ENCODE measurements around the gene SPIN1. TPM values are rescaled to one million over a fixed set of nuclear protein-coding genes. Genes with fewer than 3 reads are reported as not detected.

The SPIN1 gene
- total and polyA plus RNA-seq, 2 donors (not counting 1 experiment from before 2014, with no cell fraction given) = 9.9 to 24.9 TPM

GRCh38 chr9:88446728-88447127 is 58.5 kb downstream of the SPIN1 start:
- H3K4me3 ChIP-seq (ENCODE audit: control extremely low read depth in 1 of 5, extremely low read depth in 1 of 5, insufficient read depth in 1 of 5, low read depth in 2 of 5, low read length in 4 of 5) = no peak overlapping the region
- H3K27ac Mint-ChIP-seq = no peak overlapping the region
- H3K9me3 ChIP-seq (ENCODE audit: control extremely low read depth in 1 of 3, control insufficient read depth in 2 of 3, insufficient read depth in 1 of 3, low read length in 2 of 3) = peaks cover 0 to 16% (median 6%) of the 10 kb centered on the region in 3 donors
- no peaks in the 10 kb centered on the region for H3K27me3 ChIP-seq (replicated peaks in 1 of 4; ENCODE audit: control extremely low read depth in 1 of 4, control insufficient read depth in 3 of 4, insufficient read depth in 4 of 4, low read length in 3 of 4)
- ChIA-PET POLR2A (no interaction called here), CTCF (no interaction called here)
- peaks cover 50% of the 10 kb centered on the region for H3K79me2 ChIP-seq (ENCODE audit: control insufficient read depth, insufficient read depth, low read length)
- no peak overlapping the region for H2AFZ ChIP-seq (ENCODE audit: insufficient read depth, low read depth, low read length, poor library complexity, severe bottlenecking)
- peaks cover 0 to 22% of the 10 kb centered on the region in 2 experiments for H3K36me3 ChIP-seq (replicated peaks in 1 of 2; ENCODE audit: control extremely low read depth in 1 of 2, control insufficient read depth in 1 of 2, extremely low read depth in 1 of 2, insufficient read depth in 2 of 2, low read length in 1 of 2)
- H3K27ac ChIP-seq (ENCODE audit: low read length in 2 of 2) = no peak overlapping the region
- H3K4me1 Mint-ChIP-seq = peaks cover 9% of the 10 kb centered on the region
- TF ChIP-seq EZH2 (IDR thresholded peaks at IDR 0.05; ENCODE audit: borderline replicate concordance, insufficient read depth, low read depth, low read length, poor library complexity, severe bottlenecking) (no peak), CTCF (IDR thresholded peaks at IDR 0.05) (no peak)
- no peak overlapping the region for H3K4me2 ChIP-seq (replicated peaks; ENCODE audit: low read depth, low read length, poor library complexity, severe bottlenecking)
- no peaks in the 10 kb centered on the region for H3K27me3 Mint-ChIP-seq
- H3K4me1 ChIP-seq (ENCODE audit: control insufficient read depth in 2 of 2, insufficient read depth in 2 of 2, low read length in 2 of 2) = no peaks in the 10 kb centered on the region
- WGBS (ENCODE audit: insufficient coverage) = no CpG with 5 or more reads among the region's 2 CpGs
- H3K9me3 Mint-ChIP-seq (ENCODE audit: insufficient read depth) = peaks cover 4% of the 10 kb centered on the region
- H3K9ac ChIP-seq (ENCODE audit: low read length) = no peak overlapping the region
- no peak overlapping the region for H3K4me3 Mint-ChIP-seq
- peaks cover 9% of the 10 kb centered on the region for H4K20me1 ChIP-seq (ENCODE audit: control insufficient read depth, insufficient read depth, low read length, poor library complexity, severe bottlenecking)
- intact Hi-C loops (cut with micrococcal nuclease) = no loop called here
- ATAC-seq (ENCODE audit: low read depth) (no peak), DNase-seq (no peak)

- no peak overlapping the region for H3K4me3 Mint-ChIP-seq
- peaks cover 50% of the 10 kb centered on the region for H3K79me2 ChIP-seq (ENCODE audit: control insufficient read depth, insufficient read depth, low read length)
- intact Hi-C loops (cut with micrococcal nuclease) = no loop called here
- ChIA-PET POLR2A (no interaction called here), CTCF (no interaction called here)
- peaks cover 0 to 16% (median 6%) of the 10 kb centered on the region in 3 donors for H3K9me3 ChIP-seq (ENCODE audit: control extremely low read depth in 1 of 3, control insufficient read depth in 2 of 3, insufficient read depth in 1 of 3, low read length in 2 of 3)
- DNase-seq (no peak), ATAC-seq (ENCODE audit: low read depth) (no peak)
- H3K9ac ChIP-seq (ENCODE audit: low read length) = no peak overlapping the region
- H3K4me2 ChIP-seq (replicated peaks; ENCODE audit: low read depth, low read length, poor library complexity, severe bottlenecking) = no peak overlapping the region
- peaks cover 9% of the 10 kb centered on the region for H3K4me1 Mint-ChIP-seq
- peaks cover 4% of the 10 kb centered on the region for H3K9me3 Mint-ChIP-seq (ENCODE audit: insufficient read depth)
- no peaks in the 10 kb centered on the region for H3K27me3 Mint-ChIP-seq
- H3K4me1 ChIP-seq (ENCODE audit: control insufficient read depth in 2 of 2, insufficient read depth in 2 of 2, low read length in 2 of 2) = no peaks in the 10 kb centered on the region
- H3K27ac ChIP-seq (ENCODE audit: low read length in 2 of 2) = no peak overlapping the region
- no peaks in the 10 kb centered on the region for H3K27me3 ChIP-seq (replicated peaks in 1 of 4; ENCODE audit: control extremely low read depth in 1 of 4, control insufficient read depth in 3 of 4, insufficient read depth in 4 of 4, low read length in 3 of 4)
- H4K20me1 ChIP-seq (ENCODE audit: control insufficient read depth, insufficient read depth, low read length, poor library complexity, severe bottlenecking) = peaks cover 9% of the 10 kb centered on the region
- H2AFZ ChIP-seq (ENCODE audit: insufficient read depth, low read depth, low read length, poor library complexity, severe bottlenecking) = no peak overlapping the region
- TF ChIP-seq CTCF (IDR thresholded peaks at IDR 0.05) (no peak), EZH2 (IDR thresholded peaks at IDR 0.05; ENCODE audit: borderline replicate concordance, insufficient read depth, low read depth, low read length, poor library complexity, severe bottlenecking) (no peak)
- WGBS (ENCODE audit: insufficient coverage) = no CpG with 5 or more reads among the region's 4 CpGs
- peaks cover 0 to 20% of the 10 kb centered on the region in 2 experiments for H3K36me3 ChIP-seq (replicated peaks in 1 of 2; ENCODE audit: control extremely low read depth in 1 of 2, control insufficient read depth in 1 of 2, extremely low read depth in 1 of 2, insufficient read depth in 2 of 2, low read length in 1 of 2)
- H3K27ac Mint-ChIP-seq = no peak overlapping the region
- H3K4me3 ChIP-seq (ENCODE audit: control extremely low read depth in 1 of 5, extremely low read depth in 1 of 5, insufficient read depth in 1 of 5, low read depth in 2 of 5, low read length in 4 of 5) = no peak overlapping the region
These were observed 59.2 kb downstream of the SPIN1 start for GRCh38 chr9:88447431-88447830.

All from B cell (primary cell).